ENCODE results near the gene KLK4. TPM values are rescaled to one million over a fixed set of nuclear protein-coding genes. Genes with fewer than 3 reads are reported as not detected.

Gene KLK4
- total RNA-seq = not detected
- total RNA-seq (2013) = not detected
- total RNA-seq = 0 reads per million in 29 experiments

- Histone ChIP-seq H3K36me3 (ENCODE audit: control insufficient read depth in 2 of 2, extremely low read depth in 1 of 2, insufficient read depth in 1 of 2, low read length in 1 of 2) (no peaks in the 10 kb centered on the region), H3K27ac (ENCODE audit: low read length) (no peak within 1 kb of the TSS), H3K4me3 (ENCODE audit: control insufficient read depth in 1 of 2, extremely low read depth in 1 of 2, low read length in 1 of 2) (no peak within 1 kb of the TSS), H3K4me1 (ENCODE audit: control insufficient read depth in 1 of 2, extremely low read depth in 1 of 2, insufficient read depth in 2 of 2, low read length in 2 of 2) (peaks cover 0 to 10% of the 10 kb centered on the region in 2 experiments), H3K27me3 (replicated peaks in 1 of 2; ENCODE audit: control insufficient read depth in 2 of 2, extremely low read depth in 1 of 2, insufficient read depth in 2 of 2, low read length in 1 of 2) (peaks cover 9 to 70% of the 10 kb centered on the region in 2 experiments), H3K9me3 (no peaks in the 10 kb centered on the region)
- POLR2A ChIA-PET = no interaction called here
- CTCF ChIA-PET = interaction anchor here in 1 of 2 donors (0.7 kb wide), 1 partner anchor 16 kb away, joined by 6 read pairs; no protein-coding TSS in a partner anchor
- Mint-ChIP-seq H3K36me3 (no peaks in the 10 kb centered on the region), H3K9me3 (no peaks in the 10 kb centered on the region), H3K4me3 (no peak within 1 kb of the TSS), H3K27me3 (peaks cover 41 to 55% of the 10 kb centered on the region in 2 donors), H3K4me1 (peaks cover 12% of the 10 kb centered on the region in 3 donors), H3K27ac (peak within 1 kb of the TSS in 1 of 2 donors; percentile 12)
- DNase-seq (no peak), ATAC-seq (replicated peaks in 1 of 4) (no peak)
- WGBS (ENCODE audit: insufficient coverage) = 57% methylated on average over 9 of the region's 9 CpGs
Observed at GRCh38 chr19:50911206-50912101, at the start of gene KLK4. KLK4 (minus strand) TSS chr19:50911395; CDS start chr19:50910738, 657 bp downstream.

GRCh38 chr19:50959731-50960500, 48.7 kb upstream of the KLK4 start:
- Mint-ChIP-seq H3K9me3 (peaks cover 0 to 22% (median 10%) of the 10 kb centered on the region in 3 donors), H3K27me3 (peaks cover 42 to 49% of the 10 kb centered on the region in 2 donors), H3K4me1 (no peaks in the 10 kb centered on the region), H3K36me3 (no peaks in the 10 kb centered on the region), H3K27ac (no peak overlapping the region), H3K4me3 (no peak overlapping the region)
- Histone ChIP-seq H3K36me3 (ENCODE audit: control insufficient read depth in 2 of 2, extremely low read depth in 1 of 2, insufficient read depth in 1 of 2, low read length in 1 of 2) (no peaks in the 10 kb centered on the region), H3K27ac (ENCODE audit: low read length) (no peak overlapping the region), H3K4me3 (ENCODE audit: control insufficient read depth in 1 of 2, extremely low read depth in 1 of 2, low read length in 1 of 2) (no peak overlapping the region), H3K27me3 (replicated peaks in 1 of 2; ENCODE audit: control insufficient read depth in 2 of 2, extremely low read depth in 1 of 2, insufficient read depth in 2 of 2, low read length in 1 of 2) (peaks cover 0 to 36% of the 10 kb centered on the region in 2 experiments), H3K9me3 (no peaks in the 10 kb centered on the region), H3K4me1 (ENCODE audit: control insufficient read depth in 1 of 2, extremely low read depth in 1 of 2, insufficient read depth in 2 of 2, low read length in 2 of 2) (no peaks in the 10 kb centered on the region)
- ChIA-PET CTCF (no interaction called here), POLR2A (no interaction called here)
- DNase-seq = no peak
- no peak for ATAC-seq (replicated peaks in 1 of 4)
- 72% methylated on average over 6 of the region's 9 CpGs for WGBS (ENCODE audit: insufficient coverage)

DNA sequence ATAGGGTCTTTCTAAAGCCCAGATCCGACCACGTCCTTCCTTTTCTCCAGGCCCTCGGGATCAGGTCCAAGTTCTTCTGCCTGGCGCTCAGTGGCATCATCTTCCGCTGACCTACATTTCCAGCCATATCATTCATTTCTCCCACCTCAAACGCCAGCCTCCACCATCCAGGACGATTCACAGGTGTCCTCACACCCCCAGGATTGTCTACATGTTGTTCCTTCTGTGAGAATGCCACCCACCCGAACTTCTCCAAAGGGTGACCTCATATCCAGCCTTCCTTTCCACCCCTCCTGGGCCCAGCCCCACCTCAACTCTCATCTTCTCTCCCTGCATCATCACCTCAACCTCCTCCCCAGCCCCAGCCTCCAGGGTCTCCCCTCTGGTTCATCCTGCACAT, 46.4 kb upstream of the KLK4 start:
- no peak overlapping the region for H3K27ac ChIP-seq (ENCODE audit: low read length)
- peaks cover 0 to 32% of the 10 kb centered on the region in 2 experiments for H3K27me3 ChIP-seq (replicated peaks in 1 of 2; ENCODE audit: control insufficient read depth in 2 of 2, extremely low read depth in 1 of 2, insufficient read depth in 2 of 2, low read length in 1 of 2)
- POLR2A ChIA-PET = no interaction called here
- no peak overlapping the region for H3K4me3 ChIP-seq (ENCODE audit: control insufficient read depth in 1 of 2, extremely low read depth in 1 of 2, low read length in 1 of 2)
- H3K9me3 ChIP-seq = no peaks in the 10 kb centered on the region
- peaks cover 0 to 11% (median 6%) of the 10 kb centered on the region in 3 donors for H3K9me3 Mint-ChIP-seq
- CTCF ChIA-PET = no interaction called here
- no peak overlapping the region for H3K27ac Mint-ChIP-seq
- DNase-seq (no peak), ATAC-seq (replicated peaks in 1 of 4) (no peak)
- WGBS (ENCODE audit: insufficient coverage) = 70% methylated on average over 8 of the region's 8 CpGs
- H3K36me3 Mint-ChIP-seq = no peaks in the 10 kb centered on the region
- peaks cover 0 to 5% (median 0%) of the 10 kb centered on the region in 3 donors for H3K4me1 Mint-ChIP-seq
- no peaks in the 10 kb centered on the region for H3K36me3 ChIP-seq (ENCODE audit: control insufficient read depth in 2 of 2, extremely low read depth in 1 of 2, insufficient read depth in 1 of 2, low read length in 1 of 2)
- H3K4me1 ChIP-seq (ENCODE audit: control insufficient read depth in 1 of 2, extremely low read depth in 1 of 2, insufficient read depth in 2 of 2, low read length in 2 of 2) = no peaks in the 10 kb centered on the region
- H3K4me3 Mint-ChIP-seq = no peak overlapping the region
- H3K27me3 Mint-ChIP-seq = peaks cover 35 to 42% of the 10 kb centered on the region in 2 donors

DNA sequence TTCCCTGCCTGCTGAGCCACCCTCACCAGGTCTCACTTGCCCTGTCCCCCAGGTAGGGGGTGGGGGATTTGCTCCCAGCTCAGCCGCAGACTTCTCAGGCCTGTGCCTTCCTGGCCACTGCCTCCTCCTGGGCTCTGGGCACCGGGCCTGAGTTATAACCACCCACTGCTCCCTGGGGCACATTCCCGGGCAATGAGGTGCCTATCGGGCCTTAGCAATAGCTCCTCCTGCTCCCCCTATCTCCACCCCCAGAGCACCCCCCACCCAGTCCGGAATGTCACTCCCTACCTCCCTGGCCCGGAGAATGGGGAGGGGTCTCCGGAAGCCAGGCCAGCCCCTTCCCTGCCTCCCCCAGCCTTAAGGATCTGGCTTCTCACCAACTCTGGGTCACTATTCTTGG, 41.7 kb upstream of the KLK4 start, which contains the start of gene KLK5:
TSS of gene KLK5 (minus strand) at position 129 of the 400 bp plus-strand sequence. CDS start 381 bp downstream, outside the sequence.
- peaks cover 0 to 5% (median 0%) of the 10 kb centered on the region in 3 donors for H3K4me1 Mint-ChIP-seq
- no peak within 1 kb of the TSS for H3K4me3 ChIP-seq (ENCODE audit: control insufficient read depth in 1 of 2, extremely low read depth in 1 of 2, low read length in 1 of 2)
- no peak for ATAC-seq (replicated peaks in 1 of 4)
- no peak within 1 kb of the TSS for H3K27ac ChIP-seq (ENCODE audit: low read length)
- DNase-seq = no peak
- peaks cover 0 to 5% (median 0%) of the 10 kb centered on the region in 3 donors for H3K9me3 Mint-ChIP-seq
- no peaks in the 10 kb centered on the region for H3K36me3 Mint-ChIP-seq
- H3K9me3 ChIP-seq = no peaks in the 10 kb centered on the region
- H3K4me3 Mint-ChIP-seq = no peak within 1 kb of the TSS
- H3K27me3 Mint-ChIP-seq = peaks cover 36 to 39% of the 10 kb centered on the region in 2 donors
- H3K27ac Mint-ChIP-seq = no peak within 1 kb of the TSS
- 16% methylated on average over 3 of the region's 7 CpGs for WGBS (ENCODE audit: insufficient coverage)
- H3K36me3 ChIP-seq (ENCODE audit: control insufficient read depth in 2 of 2, extremely low read depth in 1 of 2, insufficient read depth in 1 of 2, low read length in 1 of 2) = no peaks in the 10 kb centered on the region
- H3K27me3 ChIP-seq (replicated peaks in 1 of 2; ENCODE audit: control insufficient read depth in 2 of 2, extremely low read depth in 1 of 2, insufficient read depth in 2 of 2, low read length in 1 of 2) = peaks cover 2 to 31% of the 10 kb centered on the region in 2 experiments
- ChIA-PET POLR2A (no interaction called here), CTCF (no interaction called here)
- H3K4me1 ChIP-seq (ENCODE audit: control insufficient read depth in 1 of 2, extremely low read depth in 1 of 2, insufficient read depth in 2 of 2, low read length in 2 of 2) = no peaks in the 10 kb centered on the region

GRCh38 chr19:50949861-50950260, 38.7 kb upstream of the KLK4 start:
- DNase-seq (no peak), ATAC-seq (replicated peaks in 1 of 4) (no peak)
- Mint-ChIP-seq H3K36me3 (no peaks in the 10 kb centered on the region), H3K4me3 (no peak overlapping the region), H3K27ac (no peak overlapping the region), H3K9me3 (peaks cover 0 to 5% (median 0%) of the 10 kb centered on the region in 3 donors), H3K4me1 (peaks cover 0 to 5% (median 0%) of the 10 kb centered on the region in 3 donors), H3K27me3 (peaks cover 32 to 36% of the 10 kb centered on the region in 2 donors)
- ChIA-PET CTCF (no interaction called here), POLR2A (no interaction called here)
- Histone ChIP-seq H3K36me3 (ENCODE audit: control insufficient read depth in 2 of 2, extremely low read depth in 1 of 2, insufficient read depth in 1 of 2, low read length in 1 of 2) (no peaks in the 10 kb centered on the region), H3K4me3 (ENCODE audit: control insufficient read depth in 1 of 2, extremely low read depth in 1 of 2, low read length in 1 of 2) (no peak overlapping the region), H3K27ac (ENCODE audit: low read length) (no peak overlapping the region), H3K4me1 (ENCODE audit: control insufficient read depth in 1 of 2, extremely low read depth in 1 of 2, insufficient read depth in 2 of 2, low read length in 2 of 2) (no peaks in the 10 kb centered on the region), H3K27me3 (replicated peaks in 1 of 2; ENCODE audit: control insufficient read depth in 2 of 2, extremely low read depth in 1 of 2, insufficient read depth in 2 of 2, low read length in 1 of 2) (peaks cover 2 to 23% of the 10 kb centered on the region in 2 experiments), H3K9me3 (no peaks in the 10 kb centered on the region)
- 57% methylated on average over 14 of the region's 19 CpGs for WGBS (ENCODE audit: insufficient coverage)

- no peaks in the 10 kb centered on the region for H3K4me1 ChIP-seq (ENCODE audit: control insufficient read depth in 1 of 2, extremely low read depth in 1 of 2, insufficient read depth in 2 of 2, low read length in 2 of 2)
- Mint-ChIP-seq H3K4me3 (no peak overlapping the region), H3K4me1 (no peaks in the 10 kb centered on the region), H3K9me3 (peaks cover 0 to 5% (median 2%) of the 10 kb centered on the region in 3 donors), H3K27ac (no peak overlapping the region), H3K27me3 (peaks cover 36 to 44% of the 10 kb centered on the region in 2 donors), H3K36me3 (no peaks in the 10 kb centered on the region)
- H3K27me3 ChIP-seq (replicated peaks in 1 of 2; ENCODE audit: control insufficient read depth in 2 of 2, extremely low read depth in 1 of 2, insufficient read depth in 2 of 2, low read length in 1 of 2) = peaks cover under 1 to 16% of the 10 kb centered on the region in 2 experiments
- CTCF ChIA-PET = interaction anchor here in 1 of 2 donors (0.7 kb wide), 1 partner anchor 84 kb away, joined by 9 read pairs; no protein-coding TSS in a partner anchor
- no peak overlapping the region for H3K4me3 ChIP-seq (ENCODE audit: control insufficient read depth in 1 of 2, extremely low read depth in 1 of 2, low read length in 1 of 2)
- no peak for ATAC-seq (replicated peaks in 1 of 4)
- H3K27ac ChIP-seq (ENCODE audit: low read length) = no peak overlapping the region
- H3K9me3 ChIP-seq = no peaks in the 10 kb centered on the region
- no peak for DNase-seq
- WGBS (ENCODE audit: insufficient coverage) = 53% methylated on average over 4 of the region's 4 CpGs
- no peaks in the 10 kb centered on the region for H3K36me3 ChIP-seq (ENCODE audit: control insufficient read depth in 2 of 2, extremely low read depth in 1 of 2, insufficient read depth in 1 of 2, low read length in 1 of 2)
- POLR2A ChIA-PET = no interaction called here
Observed at GRCh38 chr19:50947123-50947522, 35.9 kb upstream of the KLK4 start.

All from T-cell (primary cell).